ENCODE data around the gene CCDC9B.
A peak's percentile ranks its signal among the peaks of the same experiment; 100 is the strongest.

Gene CCDC9B

DNA sequence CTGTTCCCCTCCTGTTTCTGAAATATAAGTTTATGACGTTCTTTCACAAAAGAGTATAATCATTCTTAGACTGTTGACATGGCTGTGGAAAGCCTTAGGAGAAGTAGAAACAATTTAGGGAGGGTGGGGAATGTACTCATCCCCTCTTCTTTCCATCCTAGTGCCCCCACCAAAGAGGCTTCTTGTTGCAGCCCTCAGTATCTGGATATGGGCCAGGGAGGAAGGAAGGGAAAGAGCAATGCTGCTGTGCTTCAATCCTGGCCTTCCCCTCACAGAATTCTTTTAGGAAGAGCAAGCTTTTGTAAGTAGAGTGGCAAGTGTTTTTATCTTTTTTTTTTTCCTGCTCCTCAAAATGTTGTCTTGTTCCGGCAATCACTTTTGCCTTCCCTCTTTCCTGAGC, 15.6 kb downstream of the CCDC9B start:
- peak overlapping the region; percentile 74 for H3K4me3 ChIP-seq (ENCODE audit: low read depth, low read length)
- peaks cover 60% of the 10 kb centered on the region for H3K4me1 ChIP-seq (ENCODE audit: control insufficient read depth, insufficient read depth, low read length)
- H3K36me3 ChIP-seq (ENCODE audit: control insufficient read depth, insufficient read depth, low read length), result no peaks in the 10 kb centered on the region
- no peak overlapping the region for H3K27ac ChIP-seq (ENCODE audit: low read depth, low read length)
- H3K9me3 ChIP-seq (ENCODE audit: control insufficient read depth, insufficient read depth, low read length), result no peaks in the 10 kb centered on the region
- H3K9ac ChIP-seq (ENCODE audit: low read depth, low read length), result no peak overlapping the region
- H3K27me3 ChIP-seq (ENCODE audit: control insufficient read depth, insufficient read depth, low read length), result peaks cover 29% of the 10 kb centered on the region

DNA sequence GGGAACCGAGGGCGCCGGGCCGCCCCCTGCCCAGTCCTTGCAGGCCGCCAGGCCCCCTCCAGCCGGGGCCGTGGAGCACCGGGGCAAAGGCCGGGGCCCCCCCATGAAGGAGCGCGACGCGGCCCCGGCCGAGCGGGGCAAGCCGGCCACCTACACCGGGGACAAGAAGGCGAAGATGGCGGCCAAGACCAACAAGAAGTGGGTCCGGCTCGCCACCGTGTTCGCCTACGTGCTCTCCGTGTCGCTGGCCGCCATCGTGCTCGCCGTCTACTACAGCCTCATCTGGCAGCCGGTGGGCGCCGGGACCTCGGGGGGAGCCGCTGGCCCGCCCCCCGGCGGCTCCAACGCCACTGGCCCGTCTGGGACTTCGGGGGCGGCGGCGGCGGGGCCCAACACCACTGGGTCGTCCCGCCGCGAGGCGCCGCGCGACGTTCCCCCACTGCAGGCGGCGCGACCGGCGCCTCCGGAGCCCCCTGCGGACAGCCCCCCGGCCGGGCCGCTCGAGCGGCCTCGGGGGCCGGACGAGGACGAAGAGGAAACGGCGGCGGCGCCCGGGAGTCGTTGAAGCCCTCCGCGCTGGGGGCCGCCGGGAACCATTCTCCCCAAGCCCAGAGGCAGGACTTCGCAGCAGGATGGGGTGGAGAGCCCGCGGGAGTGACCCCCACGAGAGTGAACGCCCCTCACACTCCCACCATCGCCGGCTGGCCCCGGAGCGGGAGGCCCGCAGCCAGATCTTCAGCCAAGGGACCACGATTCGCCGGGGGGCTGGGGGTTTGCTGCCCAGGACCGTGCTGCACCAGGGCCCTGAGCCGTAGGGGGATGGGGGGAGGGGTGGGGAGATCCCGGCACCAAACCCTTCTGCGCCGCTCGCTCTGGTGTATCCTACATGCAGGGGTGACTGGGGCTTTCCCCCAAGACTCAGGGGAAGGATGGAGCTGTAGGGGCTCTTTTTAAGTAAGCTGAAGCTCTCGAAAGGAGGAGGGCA, 16.5 kb downstream of the CCDC9B start:
- Histone ChIP-seq H3K9ac (ENCODE audit: low read depth, low read length) (peak overlapping the region; percentile 46; the same call in 1 of the 2 replicates), H3K4me3 (ENCODE audit: low read depth, low read length) (peak overlapping the region; percentile 74), H3K27me3 (ENCODE audit: control insufficient read depth, insufficient read depth, low read length) (peaks cover 29% of the 10 kb centered on the region), H3K9me3 (ENCODE audit: control insufficient read depth, insufficient read depth, low read length) (no peaks in the 10 kb centered on the region), H3K36me3 (ENCODE audit: control insufficient read depth, insufficient read depth, low read length) (no peaks in the 10 kb centered on the region), H3K27ac (ENCODE audit: low read depth, low read length) (no peak overlapping the region), H3K4me1 (ENCODE audit: control insufficient read depth, insufficient read depth, low read length) (peaks cover 59% of the 10 kb centered on the region)

DNA sequence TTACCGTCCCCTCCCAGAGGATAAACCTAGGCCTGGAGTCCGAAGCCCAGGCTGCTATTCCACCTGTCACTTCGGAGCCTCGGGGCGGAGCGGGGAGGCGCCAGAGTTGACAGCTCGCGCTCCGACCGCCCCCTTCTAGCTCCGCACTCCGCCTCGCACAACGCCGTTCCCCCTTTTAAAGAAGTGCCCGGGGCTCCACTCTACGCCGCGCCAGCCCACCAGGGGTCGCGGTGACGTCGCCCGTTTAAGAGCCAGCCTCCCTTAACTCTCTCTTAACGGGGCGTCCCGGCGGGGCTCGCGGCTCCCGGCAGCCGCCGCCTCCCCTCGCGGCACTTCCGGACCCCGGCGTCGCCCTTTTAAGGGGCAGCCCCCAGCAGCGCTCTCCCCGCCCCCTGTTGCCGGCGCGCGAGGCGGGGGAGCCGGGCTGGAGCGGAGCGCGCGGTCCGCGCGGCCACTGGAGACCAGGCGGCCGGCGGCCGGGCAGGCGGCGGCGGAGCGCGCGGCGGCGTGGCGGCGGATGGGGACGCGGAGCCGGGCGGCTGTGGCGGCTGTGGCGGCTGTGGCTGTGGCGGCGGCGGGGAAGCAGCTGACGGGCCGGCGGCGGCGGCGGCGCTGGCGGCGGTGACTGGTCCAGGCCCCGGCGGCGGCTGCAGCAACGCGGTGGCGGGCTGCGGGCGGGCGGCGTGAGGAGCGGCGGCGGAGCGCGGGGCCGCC, 17.3 kb downstream of the CCDC9B start, which contains the start of gene INAFM2:
Gene INAFM2, plus strand, starts transcription at position 454 of the 714 bp plus-strand sequence. CDS start 364 bp downstream, outside the sequence.
- Histone ChIP-seq H3K4me1 (ENCODE audit: control insufficient read depth, insufficient read depth, low read length) (peaks cover 51% of the 10 kb centered on the region), H3K27ac (ENCODE audit: low read depth, low read length) (no peak within 1 kb of the TSS), H3K9me3 (ENCODE audit: control insufficient read depth, insufficient read depth, low read length) (no peaks in the 10 kb centered on the region), H3K9ac (ENCODE audit: low read depth, low read length) (peak within 1 kb of the TSS; percentile 46; the same call in 1 of the 2 replicates), H3K36me3 (ENCODE audit: control insufficient read depth, insufficient read depth, low read length) (no peaks in the 10 kb centered on the region), H3K4me3 (ENCODE audit: low read depth, low read length) (peak within 1 kb of the TSS; percentile 74), H3K27me3 (ENCODE audit: control insufficient read depth, insufficient read depth, low read length) (peaks cover 29% of the 10 kb centered on the region)

DNA sequence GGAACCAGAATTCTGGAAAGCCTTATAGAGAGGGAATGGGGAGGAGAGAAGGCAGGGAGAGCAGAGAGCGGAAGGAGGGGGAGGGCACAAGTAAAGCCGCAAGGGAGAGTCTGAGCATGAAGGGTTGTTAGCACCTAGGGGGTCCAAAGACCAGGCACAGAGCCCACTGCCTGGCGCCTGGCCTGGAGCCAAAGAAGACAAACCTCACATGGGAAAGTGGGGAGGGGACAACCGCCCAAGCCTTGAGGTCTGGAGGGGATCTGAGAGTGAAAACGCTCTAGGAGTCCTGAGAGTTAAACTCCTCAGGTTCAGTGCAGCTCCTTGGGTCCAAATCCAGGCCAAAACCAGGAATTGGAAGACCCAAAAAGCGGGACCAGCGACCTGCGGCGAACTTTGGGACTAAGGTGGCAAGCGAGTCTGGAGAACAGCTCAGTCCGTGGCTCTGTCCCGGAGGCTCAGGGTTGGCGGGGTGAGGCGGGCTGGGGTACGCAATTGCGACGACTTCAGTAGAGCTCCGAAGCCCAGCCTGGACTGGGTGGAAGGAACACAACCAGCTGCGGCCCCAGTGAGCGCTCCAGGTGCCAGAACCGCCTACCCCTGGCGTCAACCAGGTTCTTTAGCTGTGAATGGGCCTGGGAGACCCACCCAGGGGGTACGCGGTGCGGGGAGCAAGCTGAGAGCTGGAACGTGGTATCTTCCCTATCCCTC, 18.1 kb downstream of the CCDC9B start:
- Histone ChIP-seq H3K4me1 (ENCODE audit: control insufficient read depth, insufficient read depth, low read length) (peaks cover 44% of the 10 kb centered on the region), H3K36me3 (ENCODE audit: control insufficient read depth, insufficient read depth, low read length) (no peaks in the 10 kb centered on the region), H3K27ac (ENCODE audit: low read depth, low read length) (no peak overlapping the region), H3K27me3 (ENCODE audit: control insufficient read depth, insufficient read depth, low read length) (peaks cover 29% of the 10 kb centered on the region), H3K9me3 (ENCODE audit: control insufficient read depth, insufficient read depth, low read length) (no peaks in the 10 kb centered on the region), H3K9ac (ENCODE audit: low read depth, low read length) (no peak overlapping the region), H3K4me3 (ENCODE audit: low read depth, low read length) (peak overlapping the region; percentile 74)

DNA sequence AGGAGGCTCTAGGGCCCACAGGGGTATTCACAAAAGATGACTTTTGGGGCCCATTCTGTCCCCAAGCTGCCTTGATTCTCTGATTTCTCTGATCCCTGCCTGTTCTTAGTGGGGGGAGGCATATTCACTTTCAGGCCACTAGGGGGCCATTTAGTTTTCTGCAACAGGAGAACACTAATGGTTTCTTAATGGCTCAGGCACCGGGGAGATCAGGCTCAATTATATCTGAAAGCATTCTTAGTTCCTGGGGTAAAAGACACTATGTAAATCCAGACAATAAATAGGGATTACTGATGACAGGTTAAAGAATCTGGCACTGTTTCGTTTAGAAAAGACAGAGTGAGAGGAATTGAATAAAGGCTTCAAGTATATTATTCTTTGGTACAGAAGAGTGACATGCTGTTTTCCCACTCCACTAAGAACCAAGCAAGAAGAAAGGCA, 19.8 kb downstream of the CCDC9B start:
- Histone ChIP-seq H3K9ac (ENCODE audit: low read depth, low read length) (no peak overlapping the region), H3K27ac (ENCODE audit: low read depth, low read length) (no peak overlapping the region), H3K36me3 (ENCODE audit: control insufficient read depth, insufficient read depth, low read length) (no peaks in the 10 kb centered on the region), H3K4me1 (ENCODE audit: control insufficient read depth, insufficient read depth, low read length) (peaks cover 26% of the 10 kb centered on the region), H3K27me3 (ENCODE audit: control insufficient read depth, insufficient read depth, low read length) (peaks cover 29% of the 10 kb centered on the region), H3K9me3 (ENCODE audit: control insufficient read depth, insufficient read depth, low read length) (no peaks in the 10 kb centered on the region), H3K4me3 (ENCODE audit: low read depth, low read length) (no peak overlapping the region)

DNA sequence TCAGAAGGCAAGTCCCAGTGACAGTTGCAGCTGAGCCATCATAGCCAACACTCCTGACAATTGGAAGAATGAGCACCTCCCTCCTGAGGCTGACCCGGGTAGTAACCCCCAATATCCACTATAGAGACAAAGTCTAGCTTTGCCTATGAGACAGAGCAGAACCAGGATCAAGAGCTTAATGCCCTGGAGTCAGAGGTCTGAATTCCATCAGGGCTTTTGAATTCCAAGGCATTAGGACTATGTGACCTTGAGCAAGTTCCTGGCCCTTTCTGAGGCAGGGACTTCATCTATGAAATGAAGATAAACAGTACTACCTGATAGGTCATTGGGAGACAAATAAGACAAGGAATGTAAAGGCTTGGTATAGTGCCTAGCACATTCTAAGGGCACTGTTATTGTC, 20.3 kb downstream of the CCDC9B start:
- Histone ChIP-seq H3K36me3 (ENCODE audit: control insufficient read depth, insufficient read depth, low read length) (no peaks in the 10 kb centered on the region), H3K27ac (ENCODE audit: low read depth, low read length) (no peak overlapping the region), H3K9ac (ENCODE audit: low read depth, low read length) (no peak overlapping the region), H3K4me1 (ENCODE audit: control insufficient read depth, insufficient read depth, low read length) (peaks cover 21% of the 10 kb centered on the region), H3K27me3 (ENCODE audit: control insufficient read depth, insufficient read depth, low read length) (peaks cover 24% of the 10 kb centered on the region), H3K9me3 (ENCODE audit: control insufficient read depth, insufficient read depth, low read length) (no peaks in the 10 kb centered on the region), H3K4me3 (ENCODE audit: low read depth, low read length) (no peak overlapping the region)

DNA sequence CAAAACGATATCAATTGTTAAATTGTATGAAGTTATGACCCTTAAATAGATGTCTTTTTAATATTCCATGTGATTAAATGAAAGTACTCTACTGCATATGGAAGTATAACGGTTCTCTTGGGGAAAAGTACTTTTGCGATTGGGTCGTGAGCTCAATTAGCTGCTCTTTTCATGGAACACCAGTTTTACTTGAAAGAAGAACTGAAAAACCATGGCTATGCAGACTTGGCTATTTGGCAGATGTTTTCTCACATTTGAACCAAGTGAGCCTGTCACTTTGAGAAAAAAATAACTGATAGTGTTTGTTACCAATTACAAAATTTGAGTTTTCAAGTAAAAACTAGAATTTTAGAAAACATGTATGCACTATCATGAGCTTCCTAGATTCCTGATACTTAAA, 23.2 kb downstream of the CCDC9B start:
- no peak overlapping the region for H3K9ac ChIP-seq (ENCODE audit: low read depth, low read length)
- H3K4me1 ChIP-seq (ENCODE audit: control insufficient read depth, insufficient read depth, low read length), result peaks cover 10% of the 10 kb centered on the region; the same call in 1 of the 2 replicates
- H3K27ac ChIP-seq (ENCODE audit: low read depth, low read length), result no peak overlapping the region
- H3K36me3 ChIP-seq (ENCODE audit: control insufficient read depth, insufficient read depth, low read length), result no peaks in the 10 kb centered on the region
- H3K4me3 ChIP-seq (ENCODE audit: low read depth, low read length), result no peak overlapping the region
- H3K9me3 ChIP-seq (ENCODE audit: control insufficient read depth, insufficient read depth, low read length), result no peaks in the 10 kb centered on the region
- peaks cover 14% of the 10 kb centered on the region for H3K27me3 ChIP-seq (ENCODE audit: control insufficient read depth, insufficient read depth, low read length)

DNA sequence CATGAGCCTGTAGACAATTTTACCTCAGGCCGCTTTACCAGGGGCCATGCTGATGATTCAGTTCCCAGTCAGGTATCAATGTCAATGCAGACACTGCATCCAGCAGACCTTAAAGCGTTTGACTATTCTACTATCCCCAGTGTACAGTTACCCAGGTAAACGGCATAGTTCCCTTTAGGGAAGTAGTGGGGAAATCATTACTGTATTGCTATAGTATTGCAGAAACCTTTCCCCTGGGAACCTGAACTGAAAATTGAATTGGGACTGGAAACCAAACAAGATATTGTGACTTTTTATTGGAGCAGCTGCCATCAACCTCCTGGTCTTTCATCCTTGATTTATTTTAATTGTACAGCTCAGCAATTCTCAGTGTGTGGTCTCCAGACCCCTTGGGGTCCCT, 23.8 kb downstream of the CCDC9B start:
- peaks cover 3% of the 10 kb centered on the region; the same call in 1 of the 2 replicates for H3K4me1 ChIP-seq (ENCODE audit: control insufficient read depth, insufficient read depth, low read length)
- H3K4me3 ChIP-seq (ENCODE audit: low read depth, low read length), result no peak overlapping the region
- peaks cover 8% of the 10 kb centered on the region for H3K27me3 ChIP-seq (ENCODE audit: control insufficient read depth, insufficient read depth, low read length)
- H3K36me3 ChIP-seq (ENCODE audit: control insufficient read depth, insufficient read depth, low read length), result no peaks in the 10 kb centered on the region
- H3K9me3 ChIP-seq (ENCODE audit: control insufficient read depth, insufficient read depth, low read length), result no peaks in the 10 kb centered on the region
- no peak overlapping the region for H3K9ac ChIP-seq (ENCODE audit: low read depth, low read length)
- no peak overlapping the region for H3K27ac ChIP-seq (ENCODE audit: low read depth, low read length)

DNA sequence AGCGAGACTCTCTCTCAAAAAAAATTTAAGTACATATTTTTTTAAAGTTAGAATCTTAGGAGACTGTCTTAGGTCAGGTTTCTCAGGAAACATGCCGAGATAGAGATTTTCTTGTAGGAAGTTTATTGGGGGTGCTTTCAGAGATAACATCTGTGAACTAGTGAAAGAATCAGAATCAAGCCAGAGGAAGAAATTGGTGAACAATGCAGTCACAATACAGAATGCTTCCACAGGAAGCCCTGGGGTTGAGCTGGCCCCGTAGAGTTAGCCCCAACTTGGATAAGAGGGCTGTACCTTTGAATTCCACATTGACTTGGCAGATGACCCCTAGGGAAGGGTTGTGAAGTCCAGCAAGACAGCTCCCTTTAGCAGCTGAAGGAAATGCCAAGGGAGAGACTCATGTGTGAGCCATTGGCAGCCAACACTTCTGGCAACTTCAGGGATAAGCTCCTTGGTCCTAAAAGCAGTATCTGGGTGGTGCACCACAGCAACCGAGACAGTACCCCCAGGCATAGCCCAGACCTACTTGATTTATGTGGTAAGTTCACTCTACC, 25.9 kb downstream of the CCDC9B start:
- Histone ChIP-seq H3K27ac (ENCODE audit: low read depth, low read length) (no peak overlapping the region), H3K27me3 (ENCODE audit: control insufficient read depth, insufficient read depth, low read length) (peaks cover 19% of the 10 kb centered on the region; the same call in 1 of the 2 replicates), H3K9me3 (ENCODE audit: control insufficient read depth, insufficient read depth, low read length) (no peaks in the 10 kb centered on the region), H3K36me3 (ENCODE audit: control insufficient read depth, insufficient read depth, low read length) (no peaks in the 10 kb centered on the region), H3K9ac (ENCODE audit: low read depth, low read length) (no peak overlapping the region), H3K4me1 (ENCODE audit: control insufficient read depth, insufficient read depth, low read length) (no peaks in the 10 kb centered on the region), H3K4me3 (ENCODE audit: low read depth, low read length) (no peak overlapping the region)
